Ramos (cell line): ENCODE results near the gene BMP7.
"Not testable (repeated sequence)": the region's sequence is repeated elsewhere in the genome, so short reads cannot be mapped to it uniquely, and the experiment has no call there.

ENCODE experiments used
- in situ Hi-C: fragments of 300-500 bp; cut with MboI; formaldehyde crosslinking; loops from one replicate; pipeline ENCODE4 v1.14.3; 2022; ENCODE audit warnings: low sequenced_read_pairs; ENCODE audit not compliant: unreplicated experiment

The BMP7 gene

DNA sequence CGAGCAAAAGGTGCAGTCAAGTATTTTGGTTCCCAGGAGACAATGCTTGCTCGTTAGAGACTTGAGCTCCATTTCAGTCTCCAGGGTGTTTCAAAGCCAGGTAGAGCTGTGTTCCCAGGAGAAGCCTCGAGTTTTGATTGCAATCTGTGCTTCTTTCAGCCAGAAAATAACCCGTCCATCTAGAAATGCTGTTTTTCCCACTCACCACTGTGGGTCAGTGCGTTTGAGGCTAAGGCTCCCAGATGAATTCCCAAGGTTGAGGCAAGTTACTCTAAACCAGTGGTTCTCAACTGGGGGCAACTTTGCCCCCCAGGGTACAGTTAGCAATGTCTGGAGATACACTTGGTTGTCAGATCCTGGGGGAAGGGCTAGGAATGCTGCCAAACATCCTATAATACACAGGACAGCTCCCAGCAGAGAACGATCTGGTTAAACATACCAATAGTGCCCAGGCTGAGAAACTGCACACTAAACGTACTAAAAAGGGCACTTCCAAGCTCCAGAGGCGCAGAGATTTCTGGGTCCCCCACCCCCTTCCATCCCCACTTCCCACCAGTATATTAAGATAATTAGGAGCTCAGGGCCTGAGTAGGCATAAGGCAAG, 13.8 kb downstream of the BMP7 start:
- in situ Hi-C loops: no loop called here

DNA sequence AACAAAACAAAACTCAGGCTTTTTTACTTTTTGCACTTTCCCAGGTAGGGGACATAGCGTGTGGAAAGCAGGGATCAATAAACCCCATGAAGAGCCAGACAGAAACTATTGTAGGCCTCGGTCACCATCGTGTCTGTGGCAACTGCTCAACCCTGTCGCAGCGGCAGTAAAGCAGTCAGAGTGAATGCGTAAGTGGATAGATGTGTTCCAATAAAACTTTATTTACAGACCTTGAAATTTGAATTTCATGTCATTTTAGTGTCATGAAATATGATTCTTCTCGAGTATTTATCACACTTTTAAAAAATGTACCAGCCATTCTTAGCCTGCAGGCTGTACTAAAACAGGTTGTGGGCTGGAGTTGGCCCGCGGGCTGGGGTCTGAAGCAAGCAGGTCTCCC, 14.5 kb downstream of the BMP7 start:
- in situ Hi-C loops: no loop called here

DNA sequence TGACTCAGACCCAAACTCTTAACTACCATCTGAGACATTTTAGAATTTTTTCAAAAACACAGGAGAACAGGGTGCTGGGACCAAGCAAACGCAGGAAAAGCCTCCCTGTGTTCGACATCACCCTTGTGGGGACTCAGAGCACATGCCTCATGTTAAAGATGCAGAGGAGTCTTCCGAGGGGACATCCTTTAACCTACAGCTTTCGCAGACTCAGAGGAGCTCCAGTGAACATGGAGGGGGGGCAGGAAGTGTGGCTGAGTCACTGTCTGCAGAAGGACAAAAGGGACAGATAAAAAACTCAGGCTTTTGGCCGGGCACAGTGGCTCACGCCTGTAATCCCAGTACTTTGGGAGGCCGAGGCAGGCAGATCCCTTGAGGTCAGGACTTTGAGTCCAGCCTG, 15.1 kb downstream of the BMP7 start:
- in situ Hi-C loops: no loop called here

DNA sequence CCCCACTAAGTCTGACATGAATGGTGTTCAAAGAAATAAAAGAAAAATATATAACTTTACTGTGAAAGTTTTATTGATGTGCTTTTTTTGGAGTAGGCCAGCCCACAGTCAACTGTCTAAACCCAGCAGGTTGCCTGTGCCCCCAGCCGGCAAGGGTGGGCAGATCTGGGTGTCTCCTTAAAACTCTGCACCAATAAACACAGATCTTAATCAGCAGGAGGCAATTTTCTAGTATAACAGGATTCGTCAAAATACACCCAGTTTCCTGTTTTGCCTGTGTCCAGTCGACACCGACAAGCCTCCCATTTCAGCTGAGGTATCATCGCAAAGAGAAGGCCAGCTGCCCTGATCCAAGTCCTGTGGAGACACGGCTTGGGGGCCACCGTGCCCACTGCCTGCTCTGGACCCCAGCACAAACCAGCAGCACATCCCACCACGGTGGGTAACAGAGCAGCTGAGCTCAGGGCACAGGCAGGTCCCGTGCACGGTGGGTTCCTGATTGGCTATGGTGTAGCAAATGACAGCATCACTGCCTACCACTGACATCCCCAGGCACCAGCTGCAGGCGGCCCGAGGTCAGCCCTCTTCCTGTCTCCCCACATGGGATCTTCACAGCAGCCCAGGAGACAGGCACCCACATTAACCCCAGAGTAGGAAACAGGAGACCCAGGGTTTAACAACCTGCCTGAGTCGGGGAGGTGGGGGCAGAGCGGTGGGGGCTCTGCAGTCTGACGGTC, 15.7 kb downstream of the BMP7 start:
- in situ Hi-C loops: no loop called here

DNA sequence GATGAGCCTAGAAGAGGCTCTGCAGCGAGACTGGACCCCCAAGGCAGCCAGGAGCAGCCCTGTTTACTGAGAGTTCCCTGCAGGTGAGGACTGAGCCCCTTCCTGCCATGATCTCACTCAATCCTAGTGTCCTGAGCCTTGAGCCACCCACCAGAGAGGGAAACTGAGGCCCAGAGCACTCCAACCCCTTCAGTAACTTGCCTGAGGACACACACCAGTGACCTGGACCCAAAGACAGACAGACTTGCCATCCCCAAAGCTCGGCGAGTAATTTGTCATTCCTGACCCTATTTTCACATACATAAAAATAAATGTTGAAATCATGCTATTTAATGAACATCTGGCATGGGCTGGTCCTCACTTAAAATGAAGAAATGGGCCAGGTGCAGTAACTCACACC, 16.7 kb downstream of the BMP7 start:
- in situ Hi-C loops: no loop called here

GRCh38 chr20:57249073-57249472, 17.4 kb downstream of the BMP7 start:
- in situ Hi-C loops: no loop called here

GRCh38 chr20:57248132-57248797, 18.2 kb downstream of the BMP7 start:
- in situ Hi-C loops: no loop called here

DNA sequence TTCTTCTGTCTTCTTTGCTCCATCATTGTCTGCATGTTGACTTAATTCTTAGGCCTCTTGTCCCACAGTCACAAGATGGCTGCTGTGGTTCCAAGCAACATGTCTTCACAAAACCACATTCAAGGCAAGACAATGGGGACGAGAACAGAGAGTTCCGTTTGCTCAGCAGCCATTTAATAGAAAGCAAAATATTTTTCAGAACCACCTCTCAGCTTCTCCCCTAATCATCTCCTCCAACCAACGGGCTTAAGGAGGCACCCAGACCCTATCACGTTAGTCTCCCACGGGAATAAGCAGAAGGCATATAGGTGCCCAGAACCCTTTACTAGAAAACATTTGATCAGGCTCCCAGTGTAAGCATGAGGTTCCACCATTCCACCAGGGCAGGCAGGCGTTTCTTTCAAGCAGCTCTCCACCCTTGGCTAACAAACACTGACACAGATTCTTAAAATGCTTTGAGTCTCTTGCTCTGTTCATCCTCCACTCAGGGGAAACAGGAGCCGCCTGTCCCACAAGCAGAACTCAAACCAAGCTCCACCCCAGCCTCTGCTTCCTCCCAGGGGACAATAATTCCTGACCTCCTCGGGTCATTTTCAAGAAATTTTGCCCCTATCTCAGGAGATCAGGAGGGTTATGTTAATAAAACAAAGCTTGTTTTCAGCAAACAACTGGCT, 19.0 kb downstream of the BMP7 start:
- in situ Hi-C loops: no loop called here

GRCh38 chr20:57245997-57246396, 20.4 kb downstream of the BMP7 start:
- in situ Hi-C loops: no loop called here

DNA sequence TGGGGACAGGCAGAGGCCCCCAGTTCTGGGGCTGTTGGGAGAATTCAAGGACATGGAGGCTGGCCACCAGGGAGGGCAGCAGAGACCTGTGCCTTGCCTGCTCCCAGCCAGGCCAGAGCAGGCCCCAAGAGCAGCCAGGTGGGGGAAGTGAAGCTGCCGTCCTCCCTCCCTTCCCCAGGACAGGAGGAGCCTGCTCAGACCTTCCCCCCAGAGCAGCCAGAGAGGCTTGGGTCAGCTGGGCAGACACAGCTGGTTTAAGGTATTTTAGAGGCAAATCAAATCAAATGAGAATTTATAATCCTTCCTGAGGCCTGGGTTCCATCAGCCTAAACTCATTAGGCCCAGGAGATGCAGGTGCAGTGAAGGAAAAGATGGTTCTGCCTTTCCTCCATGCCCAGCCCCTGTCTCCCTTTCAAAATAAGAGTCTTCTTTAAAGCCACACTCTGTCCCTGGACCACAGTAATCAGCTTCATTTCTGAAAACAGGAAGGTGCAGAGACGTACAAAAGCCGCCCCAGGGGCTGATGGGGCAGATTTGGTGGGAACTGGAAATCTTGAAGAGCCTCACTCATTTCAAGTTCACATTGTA, 21.7 kb downstream of the BMP7 start:
- in situ Hi-C loops: no loop called here

DNA sequence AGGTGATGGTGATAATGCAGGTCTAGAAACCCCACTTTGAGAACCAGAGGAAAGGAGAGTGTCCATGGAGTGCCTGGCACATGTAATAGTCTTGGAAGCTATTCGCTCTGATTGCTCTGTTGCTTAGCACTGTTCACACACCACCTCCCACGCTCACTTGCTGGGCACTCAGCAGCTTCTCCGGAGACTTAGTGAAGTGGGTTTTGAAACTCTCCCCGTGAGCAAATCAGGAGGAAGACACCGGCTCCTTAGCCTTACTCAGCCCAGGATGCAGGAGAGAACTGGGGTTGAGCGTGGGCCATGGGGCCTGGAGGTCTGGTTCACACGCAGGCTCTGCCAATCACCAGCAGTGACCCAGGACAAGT, 22.2 kb downstream of the BMP7 start:
- in situ Hi-C loops: no loop called here

DNA sequence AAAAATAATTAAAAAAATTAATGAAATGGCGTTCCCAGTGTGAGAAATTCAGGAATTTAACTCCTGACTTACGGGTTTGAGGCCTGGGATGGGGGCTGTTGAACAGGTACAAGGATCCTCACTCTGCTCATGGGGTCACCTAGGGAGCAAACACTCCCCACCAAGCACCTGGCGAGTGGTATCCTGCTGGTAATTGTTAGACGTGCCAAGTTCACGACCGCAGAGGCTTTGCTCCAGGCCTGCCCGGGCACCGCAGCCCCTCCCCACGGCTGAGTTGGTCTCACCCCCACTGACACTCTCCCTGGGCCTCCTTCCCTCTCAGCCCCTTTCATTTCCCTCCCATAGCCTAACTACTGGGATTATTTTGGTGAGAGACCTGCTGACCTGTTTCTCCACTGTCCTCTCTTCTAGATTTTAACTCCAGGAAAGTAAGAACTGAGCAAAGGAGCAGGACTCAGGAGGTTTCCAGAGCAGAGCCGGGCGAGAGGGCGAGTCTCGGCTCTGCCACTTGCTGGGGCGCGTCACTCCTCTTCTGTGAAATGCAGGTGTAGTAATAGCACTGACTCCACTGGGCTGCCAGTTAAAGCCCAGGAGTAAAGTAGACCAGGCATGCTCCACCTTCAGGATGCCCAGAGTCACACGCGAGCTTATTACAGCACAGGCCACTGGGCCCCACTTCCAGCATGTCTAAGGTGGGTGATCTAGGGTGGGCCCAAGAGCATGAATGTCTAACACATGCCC, 22.8 kb downstream of the BMP7 start:
- in situ Hi-C loops: no loop called here

DNA sequence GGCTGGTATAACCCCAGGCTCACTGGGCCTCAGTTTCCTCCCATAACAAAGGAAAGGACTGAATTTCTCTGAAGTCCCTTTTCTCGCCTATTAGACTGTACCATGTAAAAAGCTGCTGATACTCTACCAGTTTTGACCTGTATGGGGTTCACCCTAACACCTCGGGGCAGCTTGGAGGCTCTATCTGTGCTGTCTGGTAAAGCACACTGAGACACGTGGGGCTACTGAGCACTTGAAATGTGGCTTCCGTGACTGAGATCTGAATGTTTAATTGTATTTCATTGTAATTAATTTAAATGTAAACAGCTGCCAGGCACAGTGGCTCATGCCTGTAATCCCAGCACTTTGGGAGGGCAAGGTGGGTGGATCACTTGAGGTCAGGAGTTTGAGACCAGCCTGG, 24.0 kb downstream of the BMP7 start:
- in situ Hi-C loops: no loop called here

DNA sequence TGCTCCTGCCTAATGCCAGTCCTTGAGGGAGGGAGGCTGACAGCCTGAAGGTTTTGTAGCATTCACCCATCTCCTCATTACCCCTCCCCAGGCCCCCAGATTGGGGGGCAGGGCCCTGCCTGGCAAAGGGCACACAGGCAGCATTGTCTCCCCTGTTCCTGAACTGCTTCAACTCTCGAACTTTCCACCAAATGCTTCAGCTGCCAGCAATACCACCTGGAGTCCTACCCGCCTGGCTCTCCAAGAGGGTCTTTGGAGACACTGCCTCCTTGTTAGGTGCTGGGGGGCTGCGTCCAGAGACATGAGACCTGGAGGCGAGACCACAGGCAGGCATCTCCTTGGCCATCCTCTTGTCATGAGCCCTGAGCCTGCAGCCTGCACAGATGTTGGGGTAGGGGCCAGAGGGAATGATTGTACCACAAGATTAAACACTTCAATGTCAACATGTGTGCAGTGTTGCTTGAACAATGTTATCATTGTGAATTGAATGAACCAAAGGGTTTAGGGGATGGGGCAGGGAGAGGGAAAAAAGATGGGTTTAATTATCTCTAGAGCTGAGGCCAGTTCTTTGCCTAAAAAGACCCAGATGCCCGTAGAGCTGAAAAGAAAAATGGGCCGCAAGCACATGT, 25.0 kb downstream of the BMP7 start:
- in situ Hi-C loops: no loop called here

GRCh38 chr20:57240581-57241362, 25.7 kb downstream of the BMP7 start:
- in situ Hi-C loops: no loop called here

GRCh38 chr20:57239725-57240124, 26.7 kb downstream of the BMP7 start:
- in situ Hi-C loops: not testable (repeated sequence)

DNA sequence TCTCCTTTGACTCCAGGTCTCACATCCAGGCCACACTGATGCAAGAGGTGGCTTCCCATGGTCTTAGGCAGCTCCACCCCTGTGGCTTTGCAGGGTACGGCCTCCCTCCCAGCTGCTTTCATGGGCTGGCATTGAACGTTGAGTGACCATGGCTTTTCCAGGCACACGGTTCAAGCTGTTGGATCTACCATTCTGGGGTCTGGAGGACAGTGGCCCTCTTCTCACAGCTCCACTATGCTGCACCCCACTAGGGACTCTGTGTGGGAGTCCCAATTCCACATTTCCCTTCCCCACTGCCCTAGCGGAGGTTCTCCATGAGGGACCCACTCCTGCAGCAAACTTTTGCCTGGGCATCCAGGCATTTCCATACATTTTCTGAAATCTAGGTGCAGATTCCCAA, 27.1 kb downstream of the BMP7 start:
- in situ Hi-C loops: not testable (repeated sequence)

- in situ Hi-C loops: no loop called here
These were observed 28.4 kb downstream of the BMP7 start for GRCh38 chr20:57238089-57238488.

GRCh38 chr20:57237585-57237953, 28.9 kb downstream of the BMP7 start:
- in situ Hi-C loops: no loop called here
